A549 (cell line): ENCODE measurements around the gene CC2D1A. TPM values are rescaled to one million over a fixed set of nuclear protein-coding genes. Genes with fewer than 3 reads are reported as not detected.
"Not testable (repeated sequence)": the region's sequence is repeated elsewhere in the genome, so short reads cannot be mapped to it uniquely, and the experiment has no call there.

ENCODE experiments used
- ATAC-seq, 2 experiments: fragments of 200-7000 bp in 1 of 2; fragments of >200 bp in 1 of 2; cut with Nextera tagmentation in 1 of 2; cut with Tn5 transposase in 1 of 2; 3 replicates each; pipeline versions ENCODE4 v1.8.0 to v1.9.1; 2018 to 2020; ENCODE audit warnings: mild to moderate bottlenecking in 1 of 2, moderate library complexity in 1 of 2
- CTCF ChIA-PET: fragments of 300-600 bp; sonication (Branson Sonifier 250); formaldehyde crosslinking; extraction: SDS; loops from one replicate; lab custom pipeline; 2021; ENCODE audit warnings: antibody characterized with exemption, inconsistent platforms; lab: Yijun Ruan, JAX
- POLR2A ChIA-PET: fragments of 350-600 bp; formaldehyde crosslinking; extraction: SDS; loops from one replicate; lab custom pipeline; 2021; ENCODE audit warnings: antibody characterized with exemption, inconsistent platforms; lab: Yijun Ruan, JAX
- DNase-seq, 2 experiments: peaks; one replicate each; pipeline versions ENCODE4 v3.0.0 to v3.0.0-alpha.2; 2011 to 2016; ENCODE audit warnings: low read depth in 1 of 2, low spot score in 1 of 2
- FAIRE-seq: peaks from 2 replicates; lab custom pipeline; 2011; peaks lifted over from hg19 to GRCh38; lab: Jason Lieb, UNC
- H3K27ac ChIP-seq, 2 experiments: fragments of >200 bp; sonication (Bioruptor Twin); formaldehyde crosslinking; 3 replicates each; pipeline ENCODE4 v1.5.1; 2016 to 2017
- H3K4me1 ChIP-seq: fragments of >200 bp; sonication (Bioruptor Twin); formaldehyde crosslinking; 3 replicates; pipeline ENCODE4 v1.6.1; 2016
- H3K4me2 ChIP-seq: fragments of >200 bp; sonication (Bioruptor Twin); formaldehyde crosslinking; 3 replicates; pipeline ENCODE4 v1.6.1; 2016
- H3K4me3 ChIP-seq: fragments of >200 bp; sonication (Bioruptor Twin); formaldehyde crosslinking; 3 replicates; pipeline ENCODE4 v1.5.1; 2016
- H3K9me3 ChIP-seq: fragments of >200 bp; sonication (Bioruptor Twin); formaldehyde crosslinking; 3 replicates; pipeline ENCODE4 v1.6.1; 2016
- ATOH8 ChIP-seq: fragments of 250-450 bp; sonication (Bioruptor Pico); IDR thresholded peaks from 2 replicates; pipeline ENCODE4 v1.5.0; 2020; ENCODE audit warnings: low read depth, mild to moderate bottlenecking, moderate library complexity
- CBX2 ChIP-seq: fragments of 200-600 bp; sonication (generic); IDR thresholded peaks from 2 replicates; pipeline ENCODE4 v1.6.1; 2016; ENCODE audit warnings: low read depth, mild to moderate bottlenecking, borderline replicate concordance
- CBX8 ChIP-seq: fragments of 200-600 bp; sonication (generic); IDR thresholded peaks from 2 replicates; pipeline ENCODE4 v1.6.1; 2016
- CEBPB ChIP-seq, 2 experiments: fragments of >200 bp in 1 of 2; sonication (Bioruptor Twin) in 1 of 2; formaldehyde crosslinking in 1 of 2; IDR thresholded peaks; 2 replicates each; pipeline ENCODE4 v1.6.1; 2012 to 2016
- CHD2 ChIP-seq: fragments of 150-350 bp; IDR thresholded peaks from 2 replicates; pipeline ENCODE4 v1.6.1; 2014; ENCODE audit warnings: low read length; ENCODE audit not compliant: partially characterized antibody
- CHD4 ChIP-seq: fragments of 200-600 bp; sonication (generic); IDR thresholded peaks from 2 replicates; pipeline ENCODE4 v1.6.1; 2016; ENCODE audit warnings: antibody characterized with exemption, mild to moderate bottlenecking, borderline replicate concordance
- EHF ChIP-seq: fragments of 250-450 bp; sonication (Bioruptor Pico); IDR thresholded peaks from 2 replicates; pipeline ENCODE4 v1.5.0; 2020; ENCODE audit warnings: mild to moderate bottlenecking
- EHMT2 ChIP-seq: fragments of 200-600 bp; sonication (generic); IDR thresholded peaks from 2 replicates; pipeline ENCODE4 v1.6.1; 2016; ENCODE audit warnings: antibody characterized with exemption, low read depth, mild to moderate bottlenecking, moderate library complexity
- EP300 ChIP-seq, 2 experiments: fragments of >200 bp; sonication (Bioruptor Twin); formaldehyde crosslinking; IDR thresholded peaks; 2 replicates in 1 of 2; 3 replicates in 1 of 2; pipeline ENCODE4 v1.6.1; 2016 to 2017
- ESRRA ChIP-seq: fragments of 150-350 bp; IDR thresholded peaks from 2 replicates; pipeline ENCODE4 v1.6.1; 2014; ENCODE audit warnings: mild to moderate bottlenecking, low read length, borderline replicate concordance
- FOSL2 ChIP-seq, 2 experiments: fragments of 450-650 bp in 1 of 2; fragments of >200 bp in 1 of 2; sonication (Bioruptor Twin) in 1 of 2; formaldehyde crosslinking; IDR thresholded peaks; 2 replicates each; pipeline versions ENCODE4 v1.5.0 to v1.6.1; 2016 to 2020; ENCODE audit warnings: mild to moderate bottlenecking in 1 of 2, moderate library complexity in 1 of 2
- HEYL ChIP-seq: fragments of 250-450 bp; sonication (Bioruptor Pico); IDR thresholded peaks from 2 replicates; pipeline ENCODE4 v1.8.0; 2021; ENCODE audit warnings: mild to moderate bottlenecking, moderate library complexity
- HOXA7 ChIP-seq: fragments of 250-450 bp; sonication (Bioruptor Pico); IDR thresholded peaks from 2 replicates; pipeline ENCODE4 v1.5.0; 2020; ENCODE audit warnings: mild to moderate bottlenecking, moderate library complexity
- JUNB ChIP-seq: fragments of >200 bp; sonication (Bioruptor Twin); formaldehyde crosslinking; IDR thresholded peaks from 2 replicates; pipeline ENCODE4 v1.6.1; 2016
- KDM1A ChIP-seq: fragments of 200-600 bp; sonication (generic); IDR thresholded peaks from 2 replicates; pipeline ENCODE4 v1.6.1; 2016; ENCODE audit warnings: low read depth, mild to moderate bottlenecking
- KDM5A ChIP-seq: fragments of 200-600 bp; sonication (generic); IDR thresholded peaks from 2 replicates; pipeline ENCODE4 v1.6.1; 2016; ENCODE audit warnings: antibody characterized with exemption, mild to moderate bottlenecking
- MAZ ChIP-seq: fragments of 150-350 bp; IDR thresholded peaks from 2 replicates; pipeline ENCODE4 v1.6.1; 2014; ENCODE audit warnings: antibody characterized with exemption, low read depth, low read length, borderline replicate concordance
- MYC ChIP-seq: IDR thresholded peaks from 2 replicates; pipeline ENCODE4 v1.6.1; 2012; ENCODE audit warnings: mild to moderate bottlenecking, inconsistent platforms, low read length, improper control_type of control experiment, borderline replicate concordance
- NFE2L2 ChIP-seq: fragments of 150-350 bp; conservative IDR thresholded peaks from 2 replicates; pipeline ENCODE4 v1.6.1; 2014; ENCODE audit warnings: low read length
- NPAS2 ChIP-seq: fragments of 250-450 bp; sonication (Bioruptor Pico); IDR thresholded peaks from 2 replicates; pipeline ENCODE4 v1.8.0; 2022; ENCODE audit warnings: mild to moderate bottlenecking, moderate library complexity, borderline replicate concordance
- PBX3 ChIP-seq: IDR thresholded peaks from 2 replicates; pipeline ENCODE4 v1.6.1; 2012
- RAD21 ChIP-seq, 2 experiments: fragments of >200 bp in 1 of 2; sonication (Bioruptor Twin) in 1 of 2; formaldehyde crosslinking in 1 of 2; IDR thresholded peaks in 1 of 2; conservative IDR thresholded peaks in 1 of 2; 2 replicates in 1 of 2; 3 replicates in 1 of 2; pipeline ENCODE4 v1.6.1; 2012 to 2018; ENCODE audit warnings: inconsistent platforms in 1 of 2
- RCOR1 ChIP-seq: fragments of 150-350 bp; IDR thresholded peaks from 2 replicates; pipeline ENCODE4 v1.6.1; 2014; ENCODE audit warnings: antibody characterized with exemption, low read length, low read depth
- SREBF2 ChIP-seq: fragments of 450-650 bp; IDR thresholded peaks from 2 replicates; pipeline ENCODE4 v1.6.1; 2014; ENCODE audit warnings: mild to moderate bottlenecking, moderate library complexity
- ZC3H11A ChIP-seq: fragments of 450-650 bp; IDR thresholded peaks from 2 replicates; pipeline ENCODE4 v1.6.1; 2014; ENCODE audit warnings: antibody characterized with exemption, mild to moderate bottlenecking
- ZSCAN20 ChIP-seq: fragments of 250-450 bp; sonication (Bioruptor Pico); IDR thresholded peaks from 2 replicates; pipeline ENCODE4 v1.8.0; 2022; ENCODE audit warnings: mild to moderate bottlenecking, moderate library complexity
- WGBS: methylation state at CpG from one replicate; pipeline ENCODE4 v1.1.6; 2017; ENCODE audit errors: missing lambda C conversion rate; 5-methylcytosine and 5-hydroxymethylcytosine counted together
- polyA plus RNA-seq, 4 experiments: library from polyadenylated mRNA; depleted of rRNA in 3 of 4; stranded (reverse); fragments of >200 nt; fragmentation: RNase III in 1 of 4; extraction: RNeasy Plus Mini Kit Qiagen cat#74134 plus additional on column Dnase treatment in 1 of 4; gene quantifications; 2 replicates in 3 of 4; 3 replicates in 1 of 4; pipeline ENCODE4 v1.2.3, GENCODE V29; 2011 to 2017

CC2D1A gene
- polyA plus RNA-seq, 2 of the 4 experiments (the other 2 are of a cell fraction) = 4.8 to 13.9 TPM

- ATAC-seq (no peak), DNase-seq (no peak), FAIRE-seq (no peak)
- Histone ChIP-seq H3K4me3 (no peak overlapping the region), H3K4me2 (no peak overlapping the region), H3K27ac (no peak overlapping the region), H3K4me1 (no peaks in the 10 kb centered on the region), H3K9me3 (no peaks in the 10 kb centered on the region)
- WGBS = no CpG with 5 or more reads among the region's 14 CpGs
- CTCF ChIA-PET = no interaction called here
- POLR2A ChIA-PET = no interaction called here
- TF ChIP-seq ZC3H11A = no peak
- no peak for TF ChIP-seq RCOR1
- TF ChIP-seq NPAS2 = no peak
- no peak for TF ChIP-seq NFE2L2
- TF ChIP-seq SREBF2 = no peak
- TF ChIP-seq CHD2 = no peak
- TF ChIP-seq HEYL (CRISPR knock-in tag) = no peak
- no peak for TF ChIP-seq MAZ
- TF ChIP-seq CBX8 = no peak
- no peak for TF ChIP-seq JUNB
- TF ChIP-seq RAD21 (conservative IDR thresholded peaks at IDR 0.05 in 1 of 2, IDR thresholded peaks at IDR 0.05 in 1 of 2) = no peak
- TF ChIP-seq HOXA7 (CRISPR knock-in tag) = no peak
- no peak for TF ChIP-seq EHF (CRISPR knock-in tag)
- TF ChIP-seq MYC = no peak
- TF ChIP-seq KDM1A = no peak
- TF ChIP-seq CEBPB (IDR thresholded peaks at IDR 0.05) = no peak
Observed at GRCh38 chr19:13966684-13967128, 60.7 kb downstream of the CC2D1A start.

GRCh38 chr19:13967206-13967605, 61.2 kb downstream of the CC2D1A start:
- CTCF ChIA-PET, H3K4me2 ChIP-seq, H3K4me1 ChIP-seq, H3K4me3 ChIP-seq, POLR2A ChIA-PET, ATAC-seq, H3K9me3 ChIP-seq, DNase-seq, H3K27ac ChIP-seq, FAIRE-seq: not testable (repeated sequence)
- WGBS = 92% methylated on average over 8 of the region's 8 CpGs

GRCh38 chr19:13968383-13968935, 62.5 kb downstream of the CC2D1A start:
- ChIA-PET CTCF (no interaction called here), POLR2A (no interaction called here)
- DNase-seq (no peak), ATAC-seq (no peak), FAIRE-seq (no peak)
- H3K4me3 ChIP-seq = no peak overlapping the region
- TF ChIP-seq RCOR1 = no peak
- TF ChIP-seq KDM5A = no peak
- TF ChIP-seq CHD4 = no peak
- no peak for TF ChIP-seq ESRRA
- no peak for TF ChIP-seq CBX8
- TF ChIP-seq ATOH8 (CRISPR knock-in tag) = no peak
- TF ChIP-seq ZSCAN20 (CRISPR knock-in tag) = no peak
- no peak for TF ChIP-seq EP300 (IDR thresholded peaks at IDR 0.05)
- no peak for TF ChIP-seq CBX2
- TF ChIP-seq EHMT2 = no peak
- TF ChIP-seq PBX3 = no peak
- TF ChIP-seq KDM1A = no peak
- no peak for TF ChIP-seq FOSL2 (IDR thresholded peaks at IDR 0.05)
- no peak for TF ChIP-seq FOSL2 (CRISPR knock-in tag; IDR thresholded peaks at IDR 0.05)
- H3K4me1 ChIP-seq = no peaks in the 10 kb centered on the region
- WGBS = 89% methylated on average over 15 of the region's 22 CpGs
- no peaks in the 10 kb centered on the region for H3K9me3 ChIP-seq
- H3K4me2 ChIP-seq = no peak overlapping the region
- H3K27ac ChIP-seq = no peak overlapping the region
